ENCODE results near the gene SMIM35.

DNA sequence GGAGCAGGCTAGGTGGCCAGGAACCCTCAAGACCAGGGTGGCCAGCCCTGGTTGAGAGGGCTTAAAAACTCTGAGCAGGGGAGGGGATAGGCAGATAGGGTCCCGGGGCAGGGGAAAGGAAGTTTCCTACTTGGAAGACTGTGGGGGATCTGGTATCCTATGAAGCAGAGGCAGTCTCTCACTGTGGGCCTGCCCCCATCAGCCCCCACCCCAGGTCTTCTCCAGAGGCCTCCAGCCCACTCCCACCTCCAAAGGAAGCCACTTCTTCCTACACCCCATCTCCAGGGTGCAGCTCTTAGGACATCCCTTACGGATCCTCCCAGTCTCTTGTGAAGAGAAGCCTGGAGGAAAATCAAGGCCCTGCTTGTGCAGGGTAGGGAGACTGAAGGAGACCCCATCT, 49.6 kb upstream of the SMIM35 start:
- TF ChIP-seq, protein P1, sequence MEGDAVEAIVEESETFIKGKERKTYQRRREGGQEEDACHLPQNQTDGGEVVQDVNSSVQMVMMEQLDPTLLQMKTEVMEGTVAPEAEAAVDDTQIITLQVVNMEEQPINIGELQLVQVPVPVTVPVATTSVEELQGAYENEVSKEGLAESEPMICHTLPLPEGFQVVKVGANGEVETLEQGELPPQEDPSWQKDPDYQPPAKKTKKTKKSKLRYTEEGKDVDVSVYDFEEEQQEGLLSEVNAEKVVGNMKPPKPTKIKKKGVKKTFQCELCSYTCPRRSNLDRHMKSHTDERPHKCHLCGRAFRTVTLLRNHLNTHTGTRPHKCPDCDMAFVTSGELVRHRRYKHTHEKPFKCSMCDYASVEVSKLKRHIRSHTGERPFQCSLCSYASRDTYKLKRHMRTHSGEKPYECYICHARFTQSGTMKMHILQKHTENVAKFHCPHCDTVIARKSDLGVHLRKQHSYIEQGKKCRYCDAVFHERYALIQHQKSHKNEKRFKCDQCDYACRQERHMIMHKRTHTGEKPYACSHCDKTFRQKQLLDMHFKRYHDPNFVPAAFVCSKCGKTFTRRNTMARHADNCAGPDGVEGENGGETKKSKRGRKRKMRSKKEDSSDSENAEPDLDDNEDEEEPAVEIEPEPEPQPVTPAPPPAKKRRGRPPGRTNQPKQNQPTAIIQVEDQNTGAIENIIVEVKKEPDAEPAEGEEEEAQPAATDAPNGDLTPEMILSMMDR (IDR thresholded peaks at IDR 0.05): no peak
- no peak for TF ChIP-seq POLR2A (IDR thresholded peaks at IDR 0.05)
